T1000 (cell line): ENCODE measurements around the gene PDCD1.
A peak's percentile ranks its signal among the peaks of the same experiment; 100 is the strongest.
"Not testable (repeated sequence)": the region's sequence is repeated elsewhere in the genome, so short reads cannot be mapped to it uniquely, and the experiment has no call there.

Experiments used
- DNase-seq: peaks from one replicate; lab custom pipeline; 2025; ENCODE audit warnings: mixed read lengths; lab: John Stamatoyannopoulos, UW

The PDCD1 gene

GRCh38 chr2:241834527-241835210 is 24.0 kb downstream of the PDCD1 start:
- no peak for DNase-seq

- not testable (repeated sequence) for DNase-seq
Measured at GRCh38 chr2:241833756-241834526, 24.8 kb downstream of the PDCD1 start.

GRCh38 chr2:241833101-241833663 is 25.5 kb downstream of the PDCD1 start:
- DNase-seq = no peak

GRCh38 chr2:241827394-241827793 is 31.3 kb downstream of the PDCD1 start:
- no peak for DNase-seq

DNA sequence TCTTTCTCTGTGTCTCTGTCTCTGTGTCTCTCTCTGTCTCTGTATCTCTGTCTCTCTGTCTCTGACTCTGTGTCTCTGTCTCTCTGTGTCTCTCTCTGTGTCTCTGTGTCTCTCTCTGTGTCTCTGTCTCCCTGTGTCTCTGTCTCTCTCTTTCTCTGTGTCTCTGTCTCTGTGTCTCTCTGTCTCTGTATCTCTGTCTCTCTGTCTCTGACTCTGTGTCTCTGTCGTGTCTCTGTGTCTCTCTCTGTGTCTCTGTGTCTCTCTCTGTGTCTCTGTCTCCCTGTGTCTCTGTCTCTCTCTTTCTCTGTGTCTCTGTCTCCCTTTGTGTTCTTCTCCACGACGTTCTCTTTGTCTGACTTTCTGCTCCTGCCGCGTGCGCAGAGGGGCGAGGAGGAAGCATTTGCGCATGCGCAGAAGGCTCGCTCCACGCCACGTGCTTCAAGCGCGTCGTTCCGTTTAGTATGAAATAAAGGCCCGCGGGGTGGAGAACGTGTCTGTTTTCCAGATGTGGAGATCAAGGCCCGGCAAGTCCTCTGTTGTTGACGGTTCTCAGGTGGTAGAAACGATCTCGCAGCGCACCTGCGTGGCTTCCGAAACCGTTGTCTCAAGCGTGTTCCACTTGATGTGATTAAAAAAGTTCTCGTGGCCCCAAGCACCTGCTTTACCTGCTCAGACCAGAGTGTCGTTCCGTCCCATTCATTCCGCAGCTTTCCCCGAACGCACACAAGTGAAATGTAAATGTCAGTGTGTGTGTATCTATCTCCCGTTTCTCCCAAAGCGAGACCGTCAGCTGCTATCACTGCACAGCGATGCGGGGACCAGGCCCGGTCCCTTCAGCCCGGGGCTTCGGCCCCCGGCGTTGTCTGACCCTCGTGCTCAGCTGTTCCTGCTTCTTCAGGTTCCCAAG is 34.9 kb downstream of the PDCD1 start:
- peak; percentile 28 for DNase-seq

DNA sequence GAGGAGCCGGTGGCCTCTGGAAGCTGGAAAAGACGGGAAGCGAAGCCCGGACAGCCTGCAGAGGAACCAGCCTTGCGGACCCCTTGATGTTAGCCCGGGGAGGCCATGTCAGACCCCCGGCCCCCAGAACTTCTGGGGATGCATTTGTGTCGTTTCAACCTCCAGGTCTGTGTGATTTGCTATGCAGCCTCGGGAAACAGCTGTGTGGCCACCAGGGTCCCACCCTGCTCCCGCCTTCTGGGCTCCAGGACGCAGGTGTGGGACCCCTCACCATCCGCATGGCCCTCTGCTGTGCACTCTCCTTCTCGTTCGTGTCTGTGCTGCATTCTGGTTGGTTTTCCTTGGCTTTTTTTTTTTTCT is 36.5 kb downstream of the PDCD1 start:
- no peak for DNase-seq

DNA sequence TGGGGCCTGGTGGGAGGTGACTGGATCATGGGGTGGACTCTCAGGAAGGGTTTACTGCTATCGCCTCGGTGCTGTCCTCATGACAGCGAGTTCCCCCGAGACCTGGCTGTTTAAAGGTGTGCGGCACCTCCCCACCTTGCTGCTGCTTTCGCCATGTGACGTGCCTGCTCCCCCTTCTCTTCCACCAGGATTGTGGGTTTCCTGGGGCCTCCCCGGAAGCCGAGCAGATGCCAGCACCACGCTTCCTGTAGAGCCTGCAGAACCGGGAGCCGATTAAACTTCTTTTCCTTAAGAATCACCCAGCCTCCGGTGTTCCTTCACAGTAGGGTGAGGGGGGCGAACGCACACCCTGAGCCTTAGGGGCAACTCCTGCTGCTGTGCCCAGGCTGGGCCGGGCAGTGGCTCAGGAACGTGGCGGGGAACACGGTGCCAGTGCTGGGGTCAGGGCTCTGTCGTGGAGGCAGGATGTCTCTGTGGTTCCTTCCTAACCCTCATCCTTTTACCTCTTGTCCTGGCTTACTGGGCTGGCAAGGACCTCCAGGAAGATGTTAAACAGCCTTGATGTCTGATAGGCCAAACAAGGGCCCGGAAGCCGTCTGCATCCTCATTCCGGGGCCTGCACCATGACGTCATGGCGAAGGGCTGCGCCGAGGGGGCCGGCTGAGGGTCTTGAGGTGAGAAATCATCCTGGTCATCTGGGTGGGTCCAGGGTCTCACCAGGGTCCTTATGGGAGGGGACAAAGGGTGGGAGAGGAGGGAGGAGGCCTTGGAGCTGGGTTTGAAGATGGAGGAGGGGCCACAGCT is 37.0 kb downstream of the PDCD1 start:
- DNase-seq = no peak

DNA sequence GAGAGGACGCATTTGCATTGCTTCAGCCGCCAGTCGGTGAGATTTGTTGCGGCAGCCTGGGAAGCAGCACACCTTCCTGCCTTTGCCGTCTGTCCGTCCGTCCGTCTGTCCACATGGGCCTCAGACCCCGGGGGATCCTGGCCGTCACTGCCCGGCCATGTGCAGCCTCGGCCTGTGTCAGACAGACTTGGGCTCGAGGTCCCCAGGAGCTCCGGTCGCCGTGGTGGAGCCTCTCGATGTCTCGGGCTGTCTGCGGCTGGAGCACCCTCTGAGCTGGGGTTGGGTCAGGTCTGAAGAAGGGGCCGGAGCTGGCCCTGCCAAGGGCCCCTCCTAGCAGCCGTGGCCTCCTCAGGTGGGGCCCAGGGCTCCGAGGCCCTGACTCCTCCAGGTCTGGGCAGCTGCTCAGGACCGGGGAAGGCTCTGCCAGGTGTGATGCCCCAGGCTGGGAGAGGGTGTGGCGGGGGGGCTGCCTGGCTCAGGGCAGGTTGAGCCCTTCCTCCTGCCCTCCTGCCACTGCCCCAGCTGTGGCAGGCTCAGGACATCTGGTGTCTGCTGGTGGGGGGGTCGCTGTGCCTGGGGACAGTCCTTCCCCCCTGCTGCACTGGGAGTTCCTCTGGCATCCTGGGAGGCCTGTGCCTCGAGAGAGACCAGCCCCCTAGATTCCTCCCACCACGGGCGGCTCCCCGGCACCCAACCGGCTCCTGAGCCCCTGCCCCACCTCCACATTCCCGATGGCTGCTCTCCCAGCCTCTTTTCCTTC is 37.9 kb downstream of the PDCD1 start:
- no peak for DNase-seq

DNA sequence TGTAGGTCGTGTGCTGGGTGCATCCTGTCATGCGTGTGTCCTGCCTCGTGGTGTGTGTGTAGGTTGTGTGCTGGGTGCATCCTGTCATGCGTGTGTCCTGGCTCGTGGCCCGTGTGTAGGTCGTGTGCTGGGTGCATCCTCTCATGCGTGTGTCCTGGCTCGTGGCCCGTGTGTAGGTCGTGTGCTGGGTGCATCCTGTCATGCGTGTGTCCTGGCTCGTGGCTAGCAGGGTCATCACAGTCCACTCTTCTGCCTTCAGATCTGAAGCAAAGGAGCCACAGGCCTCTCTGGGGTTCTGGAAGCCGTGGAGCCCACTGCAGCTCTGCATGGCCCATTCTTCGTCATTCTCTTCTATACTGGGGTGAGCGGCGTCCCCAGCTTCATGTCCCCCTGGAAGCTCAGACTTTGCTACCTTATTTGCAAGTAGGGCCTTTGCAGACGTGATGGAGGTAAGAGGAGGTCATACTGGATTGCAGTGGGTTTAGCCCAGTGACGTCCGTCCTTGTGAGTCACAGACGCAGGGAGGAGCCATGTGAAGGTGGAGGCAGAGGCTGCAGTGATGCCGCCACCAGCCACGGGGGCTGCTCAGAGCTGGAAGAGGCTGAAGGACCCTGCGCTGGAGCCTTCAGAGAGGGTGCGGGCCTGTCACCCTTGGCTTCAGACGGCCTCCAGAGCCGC is 38.6 kb downstream of the PDCD1 start:
- DNase-seq = not testable (repeated sequence)

- no peak for DNase-seq
Measured at GRCh38 chr2:241818943-241819270, 39.8 kb downstream of the PDCD1 start.

GRCh38 chr2:241818229-241818942 is 40.3 kb downstream of the PDCD1 start:
- DNase-seq = no peak

- DNase-seq = not testable (repeated sequence)
Measured at GRCh38 chr2:241817821-241818215, 40.9 kb downstream of the PDCD1 start.

GRCh38 chr2:241817126-241817820 is 41.4 kb downstream of the PDCD1 start:
- DNase-seq = no peak

GRCh38 chr2:241816431-241817121 is 42.1 kb downstream of the PDCD1 start:
- no peak for DNase-seq

DNA sequence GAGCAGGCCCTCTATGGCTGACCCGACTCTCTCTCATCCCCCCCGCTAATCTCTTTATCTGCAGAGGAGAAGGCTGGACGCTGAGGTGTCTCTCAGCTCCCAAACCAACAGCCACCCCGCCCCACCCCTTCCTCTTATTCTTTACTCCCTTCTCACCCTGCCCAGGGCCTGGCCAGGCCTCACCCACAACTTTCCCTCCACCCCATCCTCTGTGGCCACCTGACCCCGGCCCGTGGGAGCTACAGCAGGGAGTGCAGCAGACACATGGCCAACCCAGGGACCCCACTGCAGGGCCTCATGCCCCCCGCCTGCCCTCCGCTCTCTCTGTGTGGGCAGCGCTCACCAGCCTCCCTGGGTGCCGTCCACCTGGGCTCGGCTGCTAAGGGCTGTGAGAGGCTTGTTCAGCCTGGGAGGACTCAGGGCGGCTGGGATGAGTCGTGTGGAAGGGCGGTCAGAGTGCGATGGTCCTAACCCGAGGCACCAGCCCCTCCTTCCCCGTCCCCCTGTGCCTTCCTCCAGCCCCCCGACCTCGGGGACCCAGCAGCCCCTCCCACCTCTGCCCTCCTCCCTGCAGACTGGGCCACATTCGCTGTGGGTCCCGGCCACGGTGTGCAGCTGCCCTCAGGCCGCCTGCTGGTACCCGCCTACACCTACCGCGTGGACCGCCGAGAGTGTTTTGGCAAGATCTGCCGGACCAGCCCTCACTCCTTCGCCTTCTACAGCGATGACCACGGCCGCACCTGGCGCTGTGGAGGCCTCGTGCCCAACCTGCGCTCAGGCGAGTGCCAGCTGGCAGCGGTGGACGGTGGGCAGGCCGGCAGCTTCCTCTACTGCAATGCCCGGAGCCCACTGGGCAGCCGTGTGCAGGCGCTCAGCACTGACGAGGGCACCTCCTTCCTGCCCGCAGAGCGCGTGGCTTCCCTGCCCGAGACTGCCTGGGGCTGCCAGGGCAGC is 42.9 kb downstream of the PDCD1 start:
- no peak for DNase-seq

- DNase-seq = no peak
Measured at GRCh38 chr2:241814643-241815476, 43.8 kb downstream of the PDCD1 start.

- no peak for DNase-seq
Measured at GRCh38 chr2:241814393-241814642, 44.4 kb downstream of the PDCD1 start.
